AG04449 (cell line): ENCODE data around the gene CATSPER4.

Experiments used
- CTCF ChIA-PET: fragments of 350-600 bp; formaldehyde crosslinking; extraction: SDS; loops from one replicate; lab custom pipeline; 2021; ENCODE audit warnings: antibody characterized with exemption; lab: Yijun Ruan, JAX
- POLR2A ChIA-PET: fragments of 400-600, 350-600 bp; formaldehyde crosslinking; extraction: SDS; loops from one replicate; lab custom pipeline; 2020; ENCODE audit warnings: antibody characterized with exemption, inconsistent platforms; lab: Yijun Ruan, JAX
- DNase-seq: peaks from one replicate; pipeline ENCODE4 v3.0.0-alpha.2; 2010; ENCODE audit warnings: low read depth, low spot score
- H3K4me3 ChIP-seq: 2 replicates; pipeline ENCODE4 v1.5.1; 2011; ENCODE audit warnings: low read depth, mild to moderate bottlenecking, control low read depth, low read length
- CTCF ChIP-seq: IDR thresholded peaks from one replicate; pipeline ENCODE4 v1.5.1; 2011; ENCODE audit warnings: mild to moderate bottlenecking, moderate library complexity, low read length, control low read depth, inconsistent platforms; ENCODE audit not compliant: insufficient read depth; ENCODE audit errors: missing control alignments

The CATSPER4 gene

GRCh38 chr1:26169198-26169554, 21.2 kb upstream of the CATSPER4 start:
- no peak for DNase-seq
- no peak for TF ChIP-seq CTCF
- CTCF ChIA-PET, result interaction anchor here (0.6 to 6.1 kb wide), 38 partner anchors 8 to 248 kb away, joined by 3 to 39 read pairs (median 5); partner anchors contain the start of genes CATSPER4, CEP85 and CNKSR1
- H3K4me3 ChIP-seq, result peak overlapping the region; percentile 93
- POLR2A ChIA-PET, result interaction anchor here (0.6 kb wide), 2 partner anchors 153 to 232 kb away, joined by 4 read pairs; no protein-coding TSS in a partner anchor

- H3K4me3 ChIP-seq, result peak within 1 kb of the TSS; percentile 93
- POLR2A ChIA-PET, result interaction anchor here (0.6 to 0.7 kb wide), 3 partner anchors 58 to 232 kb away, joined by 3 to 4 read pairs (median 4); partner anchors contain the start of gene PDIK1L
- peak; percentile 100 for TF ChIP-seq CTCF
- CTCF ChIA-PET, result interaction anchor here (0.6 to 6.1 kb wide), 46 partner anchors 8 to 247 kb away, joined by 3 to 39 read pairs (median 5); partner anchors contain the start of genes CATSPER4, CD52, CEP85 and CNKSR1
- peak; percentile 19 for DNase-seq
These were observed 20.5 kb upstream of the CATSPER4 start, which contains the start of gene ZNF593 for GRCh38 chr1:26169669-26170471. TSS of gene ZNF593 (plus strand) at chr1:26169908. CDS start at chr1:26169984, 76 bp downstream.

GRCh38 chr1:26170472-26170821, 20.0 kb upstream of the CATSPER4 start:
- POLR2A ChIA-PET, result no interaction called here
- H3K4me3 ChIP-seq, result peak overlapping the region; percentile 93
- TF ChIP-seq CTCF, result no peak
- no peak for DNase-seq
- CTCF ChIA-PET, result interaction anchor here (0.8 to 6.1 kb wide), 31 partner anchors 8 to 247 kb away, joined by 3 to 39 read pairs (median 7); partner anchors contain the start of genes CATSPER4, CD52, CEP85 and CNKSR1

- POLR2A ChIA-PET, result no interaction called here
- peak within 1 kb of the TSS; percentile 93 for H3K4me3 ChIP-seq
- no peak for DNase-seq
- no peak for TF ChIP-seq CTCF
- CTCF ChIA-PET, result interaction anchor here (0.7 to 6.1 kb wide), 10 partner anchors 9 to 193 kb away, joined by 3 to 39 read pairs (median 8); partner anchors contain the start of gene CEP85
These were observed 19.0 kb upstream of the CATSPER4 start, which contains the start of gene ZNF593OS for GRCh38 chr1:26171084-26172072. TSS of gene ZNF593OS (minus strand) at chr1:26171832. CDS start at chr1:26171661, 171 bp downstream.

- ChIA-PET CTCF (interaction anchor here (1.4 to 2.0 kb wide), 3 partner anchors 12 to 18 kb away, joined by 3 to 6 read pairs (median 3); partner anchors contain the start of gene CATSPER4), POLR2A (interaction anchor here (0.6 kb wide), 1 partner anchor 913 kb away, joined by 3 read pairs; no protein-coding TSS in a partner anchor)
- no peak for TF ChIP-seq CTCF
- no peak for DNase-seq
- H3K4me3 ChIP-seq, result no peak overlapping the region
These were observed 15.1 kb upstream of the CATSPER4 start for GRCh38 chr1:26175346-26175745.
